ENCODE measurements around the gene STXBP6. TPM values are rescaled to one million over a fixed set of nuclear protein-coding genes. Genes with fewer than 3 reads are reported as not detected.

Gene STXBP6
- total and polyA plus RNA-seq, 2 of the 13 experiments (the other 11 are each of a cell fraction or from before 2014, with no cell fraction given), result 35.3 to 42.8 TPM

DNA sequence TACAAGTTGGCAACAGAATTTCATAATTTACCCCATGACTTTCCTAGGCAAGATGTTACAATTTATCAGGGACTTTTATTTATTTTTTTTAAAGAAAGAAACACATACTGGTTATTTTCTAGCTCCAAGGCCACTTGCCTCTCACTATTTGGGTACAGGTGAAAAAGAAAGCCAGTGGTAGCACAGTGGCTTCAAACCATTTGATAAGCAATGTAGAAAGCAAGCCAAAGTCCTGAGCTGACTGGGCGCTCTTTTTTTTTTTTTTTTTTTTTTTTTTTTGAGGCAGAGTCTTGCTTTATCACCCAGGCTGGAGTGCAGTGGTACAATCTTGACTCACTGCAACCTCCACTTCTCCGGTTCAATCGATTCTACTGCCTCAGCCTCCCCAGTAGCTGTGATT is 73.3 kb downstream of the STXBP6 start:
- DNase-seq (ENCODE audit: low spot score), result no peak
- ChIA-PET CTCF (ENCODE audit: low intra/inter-chr PET ratio, low total read pairs) (no interaction called here), POLR2A (no interaction called here)
- peaks cover 45% of the 10 kb centered on the region for H3K4me1 ChIP-seq (ENCODE audit: insufficient read depth, low read length)
- intact Hi-C loops (cut with micrococcal nuclease; ENCODE audit: unreplicated experiment) (loop anchor here (5.0 kb wide), 1 partner anchor 56 kb away; no protein-coding TSS in a partner anchor), in situ Hi-C loops (cut with HindIII; ENCODE audit: extremely low pct_ligation_motif_present, low pct_unique_long_range_greater_than_20kb) (no loop called here)
- H3K9ac ChIP-seq (ENCODE audit: insufficient read depth, low read depth, low read length), result no peak overlapping the region
- H3K9me3 ChIP-seq (ENCODE audit: low read length), result no peaks in the 10 kb centered on the region
- H3K4me3 ChIP-seq (replicated peaks in 1 of 3; ENCODE audit: insufficient read depth in 1 of 3, low read depth in 2 of 3, low read length in 3 of 3), result no peak overlapping the region
- H3K4me2 ChIP-seq (ENCODE audit: low read depth, low read length), result no peak overlapping the region
- FAIRE-seq, result no peak
- ATAC-seq, result no peak
- 83% methylated on average over 3 of the region's 3 CpGs for WGBS (ENCODE audit: low lambda C conversion rate)
- BruUV-seq (replicated peaks), result no TSS peak
- H3K27ac ChIP-seq (ENCODE audit: extremely low read length, insufficient read depth, low read length), result no peak overlapping the region
- H3K27me3 ChIP-seq (ENCODE audit: control insufficient read depth in 1 of 2, insufficient read depth in 2 of 2, low read length in 2 of 2), result no peaks in the 10 kb centered on the region
- no peak for TF ChIP-seq HOXA3 (CRISPR knock-in tag; IDR thresholded peaks at IDR 0.05)
- peak; percentile 58; the same call in 1 of the 2 replicates for TF ChIP-seq ZNF362 (CRISPR knock-in tag; IDR thresholded peaks at IDR 0.05; ENCODE audit: borderline replicate concordance)
- no peaks in the 10 kb centered on the region; a peak in 1 of 5 replicates for H3K36me3 ChIP-seq (replicated peaks in 1 of 2; ENCODE audit: control insufficient read depth in 1 of 2, insufficient read depth in 2 of 2, low read length in 2 of 2)
- H2AFZ ChIP-seq (ENCODE audit: low read length), result no peak overlapping the region
- H4K20me1 ChIP-seq (ENCODE audit: insufficient read depth, low read length), result no peaks in the 10 kb centered on the region
- no peaks in the 10 kb centered on the region for H3K79me2 ChIP-seq (ENCODE audit: insufficient read depth, low read length)

- Histone ChIP-seq H2AFZ (ENCODE audit: low read length) (no peak overlapping the region), H3K4me2 (ENCODE audit: low read depth, low read length) (no peak overlapping the region), H3K4me3 (replicated peaks in 1 of 3; ENCODE audit: insufficient read depth in 1 of 3, low read depth in 2 of 3, low read length in 3 of 3) (no peak overlapping the region), H3K9me3 (ENCODE audit: low read length) (no peaks in the 10 kb centered on the region), H3K36me3 (replicated peaks in 1 of 2; ENCODE audit: control insufficient read depth in 1 of 2, insufficient read depth in 2 of 2, low read length in 2 of 2) (no peaks in the 10 kb centered on the region; a peak in 1 of 5 replicates), H3K27ac (ENCODE audit: extremely low read length, insufficient read depth, low read length) (no peak overlapping the region), H3K27me3 (ENCODE audit: control insufficient read depth in 1 of 2, insufficient read depth in 2 of 2, low read length in 2 of 2) (no peaks in the 10 kb centered on the region), H4K20me1 (ENCODE audit: insufficient read depth, low read length) (no peaks in the 10 kb centered on the region), H3K79me2 (ENCODE audit: insufficient read depth, low read length) (no peaks in the 10 kb centered on the region), H3K9ac (ENCODE audit: insufficient read depth, low read depth, low read length) (no peak overlapping the region), H3K4me1 (ENCODE audit: insufficient read depth, low read length) (peaks cover 33% of the 10 kb centered on the region)
- ChIA-PET POLR2A (no interaction called here), CTCF (ENCODE audit: low intra/inter-chr PET ratio, low total read pairs) (no interaction called here)
- WGBS (ENCODE audit: low lambda C conversion rate), result 90% methylated on average over 2 of the region's 2 CpGs
- BruUV-seq (replicated peaks), result no TSS peak
- no peak for ATAC-seq
- in situ Hi-C loops (cut with HindIII; ENCODE audit: extremely low pct_ligation_motif_present, low pct_unique_long_range_greater_than_20kb) (no loop called here), intact Hi-C loops (cut with micrococcal nuclease; ENCODE audit: unreplicated experiment) (loop anchor here (5.0 kb wide), 1 partner anchor 57 kb away; no protein-coding TSS in a partner anchor)
- FAIRE-seq, result no peak
- TF ChIP-seq, protein P1, sequence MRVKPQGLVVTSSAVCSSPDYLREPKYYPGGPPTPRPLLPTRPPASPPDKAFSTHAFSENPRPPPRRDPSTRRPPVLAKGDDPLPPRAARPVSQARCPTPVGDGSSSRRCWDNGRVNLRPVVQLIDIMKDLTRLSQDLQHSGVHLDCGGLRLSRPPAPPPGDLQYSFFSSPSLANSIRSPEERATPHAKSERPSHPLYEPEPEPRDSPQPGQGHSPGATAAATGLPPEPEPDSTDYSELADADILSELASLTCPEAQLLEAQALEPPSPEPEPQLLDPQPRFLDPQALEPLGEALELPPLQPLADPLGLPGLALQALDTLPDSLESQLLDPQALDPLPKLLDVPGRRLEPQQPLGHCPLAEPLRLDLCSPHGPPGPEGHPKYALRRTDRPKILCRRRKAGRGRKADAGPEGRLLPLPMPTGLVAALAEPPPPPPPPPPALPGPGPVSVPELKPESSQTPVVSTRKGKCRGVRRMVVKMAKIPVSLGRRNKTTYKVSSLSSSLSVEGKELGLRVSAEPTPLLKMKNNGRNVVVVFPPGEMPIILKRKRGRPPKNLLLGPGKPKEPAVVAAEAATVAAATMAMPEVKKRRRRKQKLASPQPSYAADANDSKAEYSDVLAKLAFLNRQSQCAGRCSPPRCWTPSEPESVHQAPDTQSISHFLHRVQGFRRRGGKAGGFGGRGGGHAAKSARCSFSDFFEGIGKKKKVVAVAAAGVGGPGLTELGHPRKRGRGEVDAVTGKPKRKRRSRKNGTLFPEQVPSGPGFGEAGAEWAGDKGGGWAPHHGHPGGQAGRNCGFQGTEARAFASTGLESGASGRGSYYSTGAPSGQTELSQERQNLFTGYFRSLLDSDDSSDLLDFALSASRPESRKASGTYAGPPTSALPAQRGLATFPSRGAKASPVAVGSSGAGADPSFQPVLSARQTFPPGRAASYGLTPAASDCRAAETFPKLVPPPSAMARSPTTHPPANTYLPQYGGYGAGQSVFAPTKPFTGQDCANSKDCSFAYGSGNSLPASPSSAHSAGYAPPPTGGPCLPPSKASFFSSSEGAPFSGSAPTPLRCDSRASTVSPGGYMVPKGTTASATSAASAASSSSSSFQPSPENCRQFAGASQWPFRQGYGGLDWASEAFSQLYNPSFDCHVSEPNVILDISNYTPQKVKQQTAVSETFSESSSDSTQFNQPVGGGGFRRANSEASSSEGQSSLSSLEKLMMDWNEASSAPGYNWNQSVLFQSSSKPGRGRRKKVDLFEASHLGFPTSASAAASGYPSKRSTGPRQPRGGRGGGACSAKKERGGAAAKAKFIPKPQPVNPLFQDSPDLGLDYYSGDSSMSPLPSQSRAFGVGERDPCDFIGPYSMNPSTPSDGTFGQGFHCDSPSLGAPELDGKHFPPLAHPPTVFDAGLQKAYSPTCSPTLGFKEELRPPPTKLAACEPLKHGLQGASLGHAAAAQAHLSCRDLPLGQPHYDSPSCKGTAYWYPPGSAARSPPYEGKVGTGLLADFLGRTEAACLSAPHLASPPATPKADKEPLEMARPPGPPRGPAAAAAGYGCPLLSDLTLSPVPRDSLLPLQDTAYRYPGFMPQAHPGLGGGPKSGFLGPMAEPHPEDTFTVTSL (CRISPR knock-in tag; IDR thresholded peaks at IDR 0.05; ENCODE audit: borderline replicate concordance), result no peak
- DNase-seq (ENCODE audit: low spot score), result no peak
Observed at GRCh38 chr14:24975393-24975792, 74.6 kb downstream of the STXBP6 start.

Measured in HepG2 (cell line).